Right hindlimb (tissue), 1 donor: ENCODE results near the gene ASB4.

ENCODE experiments used
- DNase-seq: peaks from one replicate; pipeline ENCODE4 v3.0.0-alpha.2; 2018

Gene ASB4

DNA sequence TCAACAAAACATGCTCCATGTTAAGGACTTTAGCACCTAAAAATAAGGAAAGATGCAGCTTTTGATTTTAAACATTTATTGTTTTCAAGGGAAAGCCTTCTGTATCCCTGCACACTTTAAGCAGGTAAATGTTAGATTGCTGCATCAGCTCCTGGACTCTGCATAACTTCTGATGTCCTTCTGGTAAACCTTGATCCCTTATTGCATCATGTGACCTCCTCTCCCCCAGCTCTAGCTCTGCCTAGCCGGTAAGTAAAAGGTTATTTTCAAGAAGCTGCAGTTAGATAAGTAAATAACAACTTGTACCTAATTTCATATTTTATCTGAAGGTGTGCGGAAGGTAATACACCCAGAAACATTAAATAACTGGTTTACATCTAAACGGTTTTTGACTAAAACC, 73.1 kb downstream of the ASB4 start:
- DNase-seq, result no peak

DNA sequence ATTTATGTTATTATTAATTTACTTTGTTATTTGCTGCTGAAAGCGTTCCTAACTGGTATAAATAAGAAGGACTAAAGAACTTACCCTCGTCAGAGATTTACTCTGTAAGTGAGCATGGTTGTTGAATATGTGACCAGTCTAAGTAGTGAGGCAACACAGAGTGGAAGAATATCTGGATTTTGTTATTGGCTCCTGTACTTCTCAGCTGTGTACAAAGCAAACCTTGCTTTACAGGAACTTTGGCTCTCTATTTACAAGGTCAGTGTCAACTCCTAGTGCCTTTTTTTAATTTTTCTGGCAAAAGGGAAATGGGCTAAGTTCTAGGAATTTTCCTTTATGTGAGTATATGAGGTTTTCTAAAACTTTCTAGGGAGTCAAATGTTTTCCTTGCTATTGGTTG, 74.9 kb downstream of the ASB4 start:
- DNase-seq, result no peak

DNA sequence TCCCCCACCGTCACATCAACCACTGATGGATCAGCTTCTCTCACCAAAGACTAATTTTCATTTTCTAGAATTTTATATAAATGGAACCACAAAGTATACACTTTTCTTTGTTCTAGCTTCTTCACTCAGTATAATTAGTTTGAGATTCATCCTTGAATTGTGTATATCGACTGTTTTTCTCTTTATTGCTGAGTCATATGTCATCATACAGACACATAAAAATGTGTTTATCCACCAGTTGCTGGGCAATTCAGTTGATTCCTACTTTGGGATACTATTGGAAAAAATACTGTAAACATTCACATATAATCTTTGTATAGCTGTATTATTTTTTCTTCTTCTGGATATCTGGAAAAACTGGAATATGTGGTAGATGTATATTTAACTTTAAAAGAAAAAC, 84.0 kb downstream of the ASB4 start:
- no peak for DNase-seq

DNA sequence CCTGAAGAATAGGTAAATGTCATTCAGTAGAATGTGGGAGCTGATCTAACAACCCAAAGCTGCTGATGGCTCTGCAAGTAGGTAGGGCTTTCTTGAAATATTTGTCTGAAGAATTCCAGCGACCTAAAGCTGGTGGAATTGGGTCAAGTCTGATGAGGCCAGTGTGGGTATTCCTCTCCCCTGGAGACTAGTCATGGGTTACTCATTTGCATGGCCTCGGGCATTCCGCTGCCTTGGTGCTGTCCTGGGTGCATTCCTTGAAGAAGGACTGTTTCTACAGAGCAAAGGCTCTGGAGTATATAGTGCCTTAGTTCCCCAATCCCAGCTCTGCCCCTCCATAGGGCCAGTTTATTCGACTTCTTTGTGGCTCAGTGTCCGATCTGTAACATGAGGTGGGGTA, 91.4 kb downstream of the ASB4 start:
- DNase-seq, result no peak

DNA sequence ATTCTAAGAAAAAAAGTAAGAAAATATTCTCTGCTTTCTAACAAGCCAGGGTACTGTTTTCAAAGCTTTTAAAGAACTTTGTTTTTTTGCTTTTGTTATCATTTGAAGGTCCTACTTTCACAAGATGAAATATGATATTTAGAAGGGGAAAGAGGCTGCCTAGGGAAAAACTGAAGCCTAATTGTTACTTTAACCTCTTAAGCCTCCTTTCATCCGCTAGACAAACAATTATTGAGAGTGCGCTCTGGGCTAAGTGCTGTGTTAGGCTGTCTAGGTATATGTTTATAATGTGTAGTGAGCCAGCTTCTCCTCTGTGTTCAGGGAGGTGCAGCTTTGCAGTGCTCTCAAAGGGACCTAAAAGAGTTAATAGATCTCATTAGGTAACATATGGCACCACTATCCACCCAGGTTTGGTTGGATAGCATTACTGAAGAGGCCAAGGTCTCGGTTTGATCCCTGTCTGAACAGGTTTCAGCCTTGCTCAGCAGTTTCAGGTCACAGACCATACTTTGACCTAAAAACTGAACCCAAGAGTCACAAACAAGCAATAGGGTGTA, 92.6 kb downstream of the ASB4 start:
- no peak for DNase-seq

DNA sequence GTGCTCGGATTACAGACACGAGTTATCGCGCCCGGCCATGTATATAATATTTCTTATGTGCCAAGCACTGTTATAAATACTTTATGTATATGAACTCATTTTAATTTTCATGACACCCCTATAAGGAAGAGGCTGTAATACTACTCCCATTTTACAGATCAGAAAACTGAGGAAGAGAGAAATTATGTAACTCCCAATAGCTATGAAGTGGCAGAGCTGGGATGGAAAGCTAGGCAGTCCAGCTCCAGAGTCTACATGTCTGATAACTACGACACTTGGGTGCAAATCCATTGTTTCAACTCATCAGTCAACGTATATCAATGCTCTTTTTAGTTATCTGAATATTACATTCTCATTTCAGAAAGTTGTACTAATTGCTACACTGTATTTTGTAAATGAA, 93.6 kb downstream of the ASB4 start:
- no peak for DNase-seq

DNA sequence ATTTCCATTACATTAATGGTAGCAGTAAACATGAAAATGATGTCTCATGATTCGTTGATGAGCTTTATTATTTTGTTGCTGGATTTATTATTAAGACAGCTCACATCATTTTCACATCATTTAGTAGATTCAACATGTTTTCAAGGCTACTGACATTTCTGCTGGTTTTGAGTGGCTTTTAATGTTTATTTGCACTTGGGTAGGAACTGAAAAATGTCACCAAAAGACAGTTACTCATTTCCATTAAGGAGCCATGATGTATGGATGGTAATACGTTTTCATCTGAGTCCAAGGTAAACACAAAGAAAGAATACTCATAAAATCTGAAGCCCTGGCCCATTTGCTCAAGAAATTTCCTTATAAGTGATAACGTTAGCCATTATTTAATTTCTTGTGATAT, 95.7 kb downstream of the ASB4 start:
- DNase-seq, result no peak

DNA sequence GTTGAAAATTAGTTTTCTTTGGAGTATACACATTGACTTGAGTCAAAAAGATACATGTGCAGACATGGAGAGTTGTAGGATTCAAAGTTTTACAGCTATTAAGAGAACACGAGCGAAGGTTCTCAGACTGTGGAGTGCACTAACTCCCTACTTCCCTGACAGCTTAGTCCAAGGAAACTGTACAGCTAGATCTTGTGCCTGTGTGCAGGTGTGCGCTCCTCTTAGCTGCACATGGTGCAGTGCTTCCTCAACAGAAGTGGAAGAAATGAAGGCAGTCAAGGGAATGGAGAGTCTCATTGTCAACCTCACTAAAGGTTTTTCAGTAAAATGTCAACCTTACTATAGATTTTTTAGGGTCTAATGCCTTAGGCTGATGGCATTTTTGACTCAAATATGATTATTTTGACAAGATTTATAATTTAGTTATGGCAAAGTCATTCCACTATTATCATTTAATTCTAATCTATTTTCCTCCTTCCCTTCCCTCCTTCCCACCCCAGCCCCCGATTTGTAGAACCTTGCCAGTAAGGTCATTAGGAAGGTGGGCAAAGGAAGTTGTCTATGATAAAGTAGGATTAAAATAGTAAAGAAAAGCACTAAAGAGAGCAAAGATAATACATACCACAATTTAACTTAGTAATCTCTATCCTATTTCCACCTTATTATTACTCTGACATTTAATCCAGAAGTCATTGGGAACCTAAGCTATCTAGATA, 97.0 kb downstream of the ASB4 start:
- no peak for DNase-seq

DNA sequence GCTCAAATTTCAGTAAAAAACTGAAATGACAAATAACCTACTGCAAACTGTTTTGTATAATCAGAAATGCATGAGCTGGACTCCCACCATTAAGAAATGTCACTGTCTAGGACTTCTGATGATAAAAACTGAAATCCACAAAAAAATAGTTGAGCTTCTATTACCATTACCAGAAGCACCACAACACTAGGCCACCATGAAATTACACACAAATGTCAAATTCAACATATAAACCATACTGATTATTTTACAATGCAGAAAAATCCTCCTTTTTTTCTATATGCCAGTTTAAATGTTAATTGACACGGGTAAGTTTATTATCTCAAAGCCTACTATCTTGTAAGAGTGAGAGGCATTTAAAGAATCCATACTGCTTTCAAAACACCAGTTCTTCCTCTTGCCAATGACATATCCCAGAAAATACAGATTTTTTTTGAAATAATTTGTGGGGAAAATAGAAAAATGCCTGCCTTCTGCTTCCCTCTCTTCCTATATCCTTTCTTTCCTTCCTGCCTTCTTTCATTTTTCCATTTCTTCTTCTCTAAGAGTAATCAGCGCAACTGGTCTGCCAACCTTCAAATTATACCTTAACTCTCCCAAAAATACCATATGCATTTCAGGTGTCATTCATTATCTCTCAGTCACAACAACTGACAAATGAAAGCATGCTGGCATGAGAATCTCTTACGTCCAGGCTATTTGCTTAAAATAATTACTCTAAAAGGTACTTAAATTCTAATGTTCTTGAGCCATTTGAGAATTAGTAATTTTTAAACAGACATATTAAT, 98.3 kb downstream of the ASB4 start:
- no peak for DNase-seq

DNA sequence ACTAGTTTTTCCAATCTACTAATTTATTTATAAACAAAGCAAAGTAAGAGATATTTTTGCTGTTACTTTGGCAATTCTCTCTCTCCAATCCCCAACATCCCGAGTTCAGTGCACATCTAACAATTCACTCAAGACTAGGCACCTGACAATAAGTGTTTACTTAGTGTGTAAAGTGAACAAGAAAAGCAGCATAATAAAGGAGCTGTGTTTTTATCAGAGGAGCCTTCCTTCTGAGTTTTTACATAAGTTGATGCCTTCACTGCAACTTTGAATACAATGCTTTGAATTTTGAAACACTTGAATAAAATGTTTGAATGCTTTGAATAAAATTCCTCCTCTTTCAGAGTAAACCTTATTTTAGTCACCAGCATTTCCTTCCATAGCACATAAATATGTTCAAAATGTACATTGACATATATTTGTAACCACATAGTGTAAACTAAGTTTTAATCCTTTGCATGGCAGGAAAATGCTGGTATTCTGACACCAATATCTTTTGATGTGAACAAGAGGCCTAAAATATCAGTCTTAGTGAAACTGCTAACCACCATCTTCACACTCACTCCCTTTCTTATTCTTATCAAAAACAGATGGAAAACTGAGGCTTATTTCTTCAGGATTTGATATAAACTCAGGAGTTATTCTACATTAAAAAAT, 99.2 kb downstream of the ASB4 start:
- DNase-seq, result no peak

DNA sequence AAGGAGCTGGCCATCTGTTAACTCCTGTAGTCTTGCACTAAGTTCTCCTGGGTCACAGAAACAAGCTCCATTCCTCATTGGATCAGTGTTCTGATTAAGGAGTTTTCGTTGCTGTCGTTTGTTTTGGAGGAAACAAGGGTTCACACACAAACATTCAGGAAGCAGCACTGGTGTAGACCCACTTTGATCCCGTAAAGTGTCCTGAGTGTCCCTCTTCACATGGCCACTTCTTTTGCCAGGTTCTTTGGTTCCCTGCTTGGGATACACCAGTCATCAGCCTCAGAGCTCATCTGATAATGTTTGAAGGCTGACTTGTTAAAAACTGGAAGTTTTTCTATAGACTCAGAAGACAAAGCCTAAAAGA, 99.7 kb downstream of the ASB4 start:
- DNase-seq, result no peak

DNA sequence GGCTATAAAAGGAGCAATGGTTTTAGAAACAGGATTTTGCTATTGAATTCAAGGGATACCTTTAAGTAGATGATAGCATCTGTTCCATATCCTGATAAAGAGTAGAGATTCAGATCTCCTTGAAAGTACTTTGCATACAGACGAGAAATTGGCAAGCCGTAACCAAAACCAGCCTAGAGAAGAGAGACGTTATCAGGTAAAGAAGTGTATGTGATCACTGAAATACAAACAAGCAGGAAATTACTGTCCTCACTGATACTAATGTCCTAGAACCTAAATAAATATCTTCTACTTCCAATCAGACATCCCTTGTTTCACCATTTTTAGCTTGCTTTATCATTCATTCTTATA, 101.2 kb downstream of the ASB4 start:
- no peak for DNase-seq

DNA sequence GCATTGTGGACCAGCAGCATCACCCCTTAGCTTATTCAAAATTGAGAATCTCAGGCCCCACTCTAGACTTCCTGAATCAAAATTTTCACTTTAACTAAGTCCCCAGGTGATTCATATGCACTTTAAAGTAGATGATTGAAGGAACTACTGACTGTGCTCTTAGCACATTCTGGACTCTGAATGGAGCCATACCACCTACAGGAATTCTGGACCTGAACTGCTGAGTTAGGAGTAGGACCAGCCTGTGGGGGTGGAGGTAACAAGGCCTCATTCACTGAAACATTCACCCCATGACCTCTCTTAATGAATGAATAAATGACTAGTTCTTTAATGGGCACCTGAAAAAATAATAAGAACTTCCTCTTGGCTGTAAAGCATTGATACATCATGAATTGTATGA, 103.3 kb downstream of the ASB4 start:
- no peak for DNase-seq

DNA sequence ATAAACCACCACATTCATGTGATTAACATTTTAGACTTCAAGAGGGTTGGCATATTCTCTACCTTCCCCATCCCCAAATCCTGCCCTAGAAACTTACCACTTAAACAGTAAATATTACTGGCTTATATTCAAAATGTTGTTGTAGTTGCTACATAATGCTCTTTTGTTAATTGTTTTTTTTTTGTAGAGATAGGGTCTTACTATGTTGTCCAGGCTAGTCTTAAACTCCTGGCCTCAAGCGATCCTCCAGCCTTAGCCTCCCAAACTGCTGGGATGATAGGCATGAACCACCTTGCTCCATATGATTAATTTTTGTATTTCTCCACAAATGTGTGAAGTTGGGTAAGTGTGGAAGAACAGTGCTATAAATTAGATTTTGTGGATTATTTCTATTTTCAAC, 104.0 kb downstream of the ASB4 start:
- no peak for DNase-seq
